GM18870 (cell line): ENCODE results near the gene ZBP1.

Experiments used
- ATAC-seq: cut with Tn5 transposase; IDR thresholded peaks from one replicate; pipeline ENCODE4 v1.9.1; 2021; ENCODE audit warnings: moderate library complexity; ENCODE audit not compliant: unreplicated experiment

Gene ZBP1

DNA sequence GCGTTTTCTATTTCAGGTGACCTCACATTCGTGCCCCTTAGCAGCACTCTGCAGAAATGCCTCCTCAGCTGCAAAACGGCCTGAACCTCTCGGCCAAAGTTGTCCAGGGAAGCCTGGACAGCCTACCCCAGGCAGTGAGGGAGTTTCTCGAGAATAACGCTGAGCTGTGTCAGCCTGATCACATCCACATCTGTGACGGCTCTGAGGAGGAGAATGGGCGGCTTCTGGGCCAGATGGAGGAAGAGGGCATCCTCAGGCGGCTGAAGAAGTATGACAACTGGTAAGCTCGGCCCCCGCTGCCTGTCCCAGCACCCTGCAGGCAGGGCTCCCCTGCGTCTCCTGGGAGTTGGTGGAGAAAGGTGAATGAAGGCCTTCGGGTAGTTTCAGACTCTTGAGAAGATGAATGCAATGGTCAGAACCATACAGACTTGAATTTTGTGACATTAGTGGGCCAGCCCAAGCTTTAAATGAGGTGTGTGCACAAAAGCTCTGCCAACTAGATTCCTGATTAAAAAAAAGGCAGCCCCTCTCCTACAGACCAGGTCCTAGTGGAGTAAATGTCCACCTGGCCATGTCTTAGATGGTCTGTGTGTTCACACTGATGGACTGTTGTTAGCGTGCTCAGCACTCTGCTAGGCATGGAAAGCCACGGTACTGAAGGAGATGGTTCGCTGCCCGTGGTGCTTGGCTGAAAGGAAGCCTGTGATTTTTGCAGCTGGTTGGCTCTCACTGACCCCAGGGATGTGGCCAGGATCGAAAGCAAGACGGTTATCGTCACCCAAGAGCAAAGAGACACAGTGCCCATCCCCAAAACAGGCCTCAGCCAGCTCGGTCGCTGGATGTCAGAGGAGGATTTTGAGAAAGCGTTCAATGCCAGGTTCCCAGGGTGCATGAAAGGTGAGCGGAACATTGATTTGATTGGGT lies 58.6 kb downstream of the ZBP1 start:
- no peak for ATAC-seq

DNA sequence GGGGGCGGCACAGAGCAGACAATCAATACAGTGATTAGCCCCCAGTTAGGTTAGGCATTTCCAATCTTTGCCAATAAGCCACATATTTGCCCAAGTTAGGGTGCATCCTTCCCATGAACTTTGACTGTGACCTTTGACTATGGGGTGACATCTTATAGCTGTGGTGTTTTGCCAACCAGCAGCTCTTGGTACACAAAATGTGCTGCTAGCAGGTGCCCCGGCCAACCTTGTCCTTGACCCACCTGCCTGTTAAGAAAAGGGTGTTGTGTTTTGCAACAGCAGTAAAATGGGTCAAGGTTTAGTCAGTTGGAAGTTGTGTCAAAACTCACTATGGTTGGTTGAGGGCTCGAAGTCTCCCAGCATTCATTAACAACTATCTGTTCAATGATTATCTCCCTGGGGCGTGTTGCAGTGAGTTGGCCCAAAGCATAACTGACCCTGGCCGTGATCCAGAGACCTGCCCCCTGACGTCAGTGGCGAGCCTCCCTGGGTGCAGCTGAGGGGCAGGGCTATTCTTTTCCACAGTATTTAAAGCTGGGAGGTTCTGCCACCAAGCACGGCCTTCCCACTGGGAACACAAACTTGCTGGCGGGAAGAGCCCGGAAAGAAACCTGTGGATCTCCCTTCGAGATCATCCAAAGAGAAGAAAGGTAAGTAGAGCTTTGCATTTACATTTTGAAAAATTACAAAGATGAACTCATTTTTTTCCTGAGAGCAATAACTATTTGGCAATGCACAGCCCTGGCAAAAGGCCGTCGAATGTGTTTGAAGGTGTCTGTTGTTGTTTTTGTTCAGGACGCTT lies 59.5 kb downstream of the ZBP1 start, which contains the start of gene PCK1:
TSS of gene PCK1 (plus strand) at position 557 of the 802 bp plus-strand sequence. CDS start 302 bp downstream, outside the sequence.
- no peak for ATAC-seq

DNA sequence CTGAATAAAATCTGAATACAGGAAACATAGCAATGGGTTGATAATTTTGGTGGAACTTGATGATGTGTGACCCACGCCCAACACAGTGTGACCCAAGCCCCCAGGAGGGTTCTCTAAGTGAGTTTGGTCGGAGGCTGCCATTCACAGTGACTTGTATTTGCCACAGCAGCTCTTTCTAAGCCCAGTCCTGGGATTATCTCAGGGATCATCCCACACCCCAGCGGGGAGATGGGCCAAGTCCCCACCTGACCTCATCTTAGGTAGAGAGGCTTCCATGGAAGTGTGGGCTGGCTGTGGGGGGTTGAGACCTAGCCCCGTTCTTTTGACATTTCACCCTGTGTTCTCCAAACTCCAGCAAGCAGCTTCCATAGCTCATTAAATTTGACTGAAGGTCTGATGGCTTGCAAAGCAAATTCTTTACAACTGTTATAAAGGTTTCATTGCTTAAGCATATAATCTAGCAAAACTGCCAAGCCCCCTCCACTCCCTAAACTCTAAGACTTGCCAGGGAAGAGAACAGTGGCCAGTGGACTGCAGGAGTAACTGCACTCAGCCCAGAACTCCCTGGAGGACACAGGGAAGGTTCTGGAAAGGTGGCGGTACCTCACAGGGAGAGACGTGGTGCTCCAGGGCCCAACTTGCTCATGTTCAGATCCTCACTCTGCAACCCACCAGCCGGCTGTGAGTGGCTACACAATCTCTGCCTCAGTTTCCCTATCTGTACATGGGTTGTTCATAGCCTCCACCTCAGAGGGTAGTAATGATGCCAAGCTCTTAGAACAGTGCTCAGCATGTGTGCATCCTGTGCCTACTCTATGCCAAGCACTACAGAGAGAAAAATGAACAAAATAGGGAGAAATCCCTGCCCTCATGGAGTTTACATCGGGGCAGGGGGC lies 60.3 kb downstream of the ZBP1 start:
- ATAC-seq, result no peak

DNA sequence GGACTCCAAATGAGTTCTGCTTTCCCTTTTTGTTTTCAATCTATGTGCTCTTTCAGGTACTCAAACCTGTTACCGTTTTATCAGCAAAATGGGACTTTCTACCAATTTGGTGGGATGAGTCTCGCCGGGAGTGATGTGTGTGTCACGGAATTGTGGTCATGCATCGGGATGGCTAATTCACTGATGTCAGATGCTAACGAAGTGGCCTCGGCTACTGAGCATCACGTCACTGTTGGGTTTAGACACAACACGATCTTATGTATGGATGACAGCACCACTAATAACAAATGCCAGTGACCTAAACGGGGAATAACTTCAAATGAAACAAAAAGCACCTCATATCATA lies 61.0 kb downstream of the ZBP1 start:
- ATAC-seq, result no peak

DNA sequence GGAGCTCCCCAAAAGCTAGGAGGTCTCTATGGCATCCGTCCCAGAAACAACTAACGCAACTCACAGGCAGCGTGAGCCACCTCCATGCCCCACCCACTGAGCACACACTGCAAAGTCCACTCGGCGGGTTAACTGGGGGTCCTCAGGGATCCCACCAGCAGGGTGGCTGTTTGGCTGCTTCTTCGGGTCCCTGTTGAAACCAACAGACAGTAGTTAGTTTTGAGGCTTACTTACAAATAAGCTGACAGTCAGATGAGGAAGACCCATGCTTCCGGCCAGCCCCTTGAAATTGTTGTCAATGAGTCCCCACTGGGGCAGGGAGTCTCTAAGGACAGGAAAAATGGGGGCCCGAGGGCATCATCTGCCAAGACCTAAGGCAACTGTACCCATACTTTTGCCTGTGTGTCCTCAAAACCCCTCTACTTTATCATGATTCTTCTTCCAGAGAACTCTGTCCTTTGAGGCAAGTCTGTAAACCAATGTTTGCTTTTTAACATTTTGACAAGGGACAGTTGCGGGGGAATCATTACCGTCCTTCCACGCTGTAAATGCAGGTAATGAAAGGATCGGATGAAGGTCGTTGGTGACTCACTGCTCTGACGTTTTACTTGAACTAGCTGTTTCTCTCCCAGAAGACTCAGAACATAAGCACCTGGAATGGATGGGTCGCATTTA lies 61.5 kb downstream of the ZBP1 start:
- ATAC-seq, result no peak

DNA sequence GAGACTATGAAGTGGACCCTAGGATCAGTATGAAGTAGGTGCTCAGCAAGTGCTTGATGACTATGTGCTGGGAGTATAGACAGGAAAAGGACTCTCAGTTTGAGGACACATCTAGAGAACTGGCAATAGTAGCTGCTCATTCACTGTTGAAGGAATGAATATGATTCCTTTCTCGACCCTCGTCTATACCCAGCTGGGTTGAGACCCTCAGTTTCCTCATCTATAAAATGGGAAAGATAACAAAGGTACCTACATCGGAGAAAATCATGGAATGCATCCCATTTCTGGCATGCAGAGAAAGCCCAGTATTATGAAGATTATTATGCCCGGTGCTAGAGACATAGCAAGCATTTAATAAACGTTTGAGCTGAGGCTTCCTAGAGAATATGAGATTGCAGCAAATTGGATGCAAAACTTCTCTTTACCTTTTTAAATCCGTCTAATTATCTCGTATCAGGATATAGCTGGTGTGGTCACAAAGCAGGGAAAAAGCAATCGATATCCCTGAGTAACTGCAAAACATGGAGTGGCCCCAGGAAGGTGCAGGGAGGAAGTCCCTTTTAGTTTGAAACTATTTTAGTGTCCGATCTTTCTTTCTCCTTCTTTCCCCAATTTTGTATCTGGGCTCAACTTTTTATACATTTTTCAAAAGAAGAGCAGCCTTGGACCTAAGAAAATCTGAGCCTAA lies 62.2 kb downstream of the ZBP1 start:
- no peak for ATAC-seq

DNA sequence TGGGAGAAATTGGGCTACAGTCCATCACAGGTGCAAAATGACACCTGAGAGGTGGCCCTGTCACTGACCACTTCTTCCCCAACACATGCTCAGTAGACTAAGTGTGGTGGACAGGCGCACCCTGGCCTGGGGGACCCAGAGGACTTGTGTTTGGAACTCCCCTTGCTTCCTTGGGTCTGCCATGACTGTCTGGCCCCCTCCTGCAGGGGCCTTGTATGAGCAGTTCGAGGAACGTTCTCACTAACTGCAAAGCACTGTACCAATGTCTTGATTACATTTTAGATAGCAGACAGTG lies 63.3 kb downstream of the ZBP1 start:
- no peak for ATAC-seq

DNA sequence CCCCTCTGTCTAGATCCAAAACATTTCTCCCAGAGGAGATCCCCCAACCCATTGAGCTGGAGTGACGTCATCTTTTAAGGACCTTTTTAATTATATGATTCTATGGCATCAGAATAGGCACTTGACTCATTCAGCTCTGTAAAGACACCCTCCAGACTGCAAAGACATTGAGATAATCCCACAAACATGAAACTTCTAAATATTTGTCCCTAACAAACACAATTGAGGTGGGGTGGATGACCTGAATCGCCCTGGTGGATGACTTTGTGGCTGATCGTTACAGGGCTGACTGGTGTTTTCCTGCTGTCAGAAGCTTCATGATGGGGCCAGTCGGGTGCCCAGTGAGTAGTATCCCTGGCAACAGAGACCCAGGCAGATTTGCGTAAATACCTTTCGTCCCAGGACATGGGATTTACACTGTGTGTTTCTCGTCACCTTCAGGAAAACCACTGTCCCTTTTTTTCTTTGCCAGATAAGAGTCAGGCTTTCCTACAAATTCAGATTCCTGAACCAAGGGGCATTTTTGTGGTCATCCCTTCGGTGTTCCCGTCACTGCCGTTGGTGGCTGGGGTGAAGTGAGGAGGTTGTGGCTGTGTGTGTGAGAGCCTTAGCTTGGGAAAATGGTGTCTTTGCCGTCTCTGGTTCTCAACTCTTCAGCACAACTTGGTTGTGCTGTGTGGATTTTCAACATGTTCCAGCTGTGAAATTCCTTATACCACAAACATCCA lies 64.6 kb downstream of the ZBP1 start:
- no peak for ATAC-seq
